Neuronal stem cell (in vitro differentiated cells): ENCODE measurements around the gene KPNA4.

Experiments
- DNase-seq: peaks from one replicate; pipeline ENCODE4 v3.0.0-alpha.2; 2013; ENCODE audit warnings: low spot score
- H2AFZ ChIP-seq: one replicate; pipeline ENCODE4 v1.6.1; 2013; ENCODE audit warnings: mild to moderate bottlenecking, low read length, inconsistent platforms
- H2AK5ac ChIP-seq: 2 replicates; pipeline ENCODE4 v1.6.1; 2013; ENCODE audit warnings: low read depth, mild to moderate bottlenecking, inconsistent platforms, low read length, moderate library complexity, mixed read lengths
- H2BK120ac ChIP-seq: 2 replicates; pipeline ENCODE4 v1.6.1; 2013; ENCODE audit warnings: low read depth, mild to moderate bottlenecking, inconsistent platforms, low read length, moderate library complexity, mixed read lengths
- H2BK12ac ChIP-seq: one replicate; pipeline ENCODE4 v1.6.1; 2013; ENCODE audit warnings: low read length, inconsistent platforms
- H2BK15ac ChIP-seq: 2 replicates; pipeline ENCODE4 v1.6.1; 2013; ENCODE audit warnings: mild to moderate bottlenecking, low read length, inconsistent platforms, mixed read lengths
- H2BK5ac ChIP-seq: one replicate; pipeline ENCODE4 v1.6.1; 2013; ENCODE audit warnings: inconsistent platforms, mild to moderate bottlenecking, low read length, moderate library complexity
- H3K14ac ChIP-seq: one replicate; pipeline ENCODE4 v1.6.1; 2013; ENCODE audit warnings: low read length, inconsistent platforms
- H3K18ac ChIP-seq: 2 replicates; pipeline ENCODE4 v1.6.1; 2013; ENCODE audit warnings: low read length, inconsistent platforms
- H3K23ac ChIP-seq: 2 replicates; pipeline ENCODE4 v1.6.1; 2013; ENCODE audit warnings: low read depth, mild to moderate bottlenecking, mixed read lengths, low read length, inconsistent platforms; ENCODE audit not compliant: poor library complexity
- H3K27ac ChIP-seq: replicated peaks from 3 replicates; pipeline ENCODE4 v1.5.1; 2013; ENCODE audit warnings: low read length, inconsistent platforms
- H3K27me3 ChIP-seq, 3 experiments: 2 replicates each; pipeline ENCODE4 v1.6.1; 2013; ENCODE audit warnings: low read length in 3 of 3, mild to moderate bottlenecking in 2 of 3, inconsistent platforms in 1 of 3, low read depth in 1 of 3, mixed read lengths in 1 of 3, moderate library complexity in 1 of 3; ENCODE audit not compliant: control insufficient read depth in 3 of 3, insufficient read depth in 3 of 3
- H3K36me3 ChIP-seq, 2 donors: replicated peaks in 1 of 2; 2 replicates each; pipeline ENCODE4 v1.6.1; 2013; ENCODE audit warnings: low read length in 2 of 2; ENCODE audit not compliant: control insufficient read depth in 2 of 2, insufficient read depth in 2 of 2
- H3K4ac ChIP-seq: 2 replicates; pipeline ENCODE4 v1.6.1; 2013; ENCODE audit warnings: inconsistent platforms, mild to moderate bottlenecking, low read length, moderate library complexity
- H3K4me1 ChIP-seq, 2 donors: 1 replicate in 1 of 2; 2 replicates in 1 of 2; pipeline ENCODE4 v1.6.1; 2013; ENCODE audit warnings: low read length in 2 of 2, low read depth in 1 of 2; ENCODE audit not compliant: control insufficient read depth in 2 of 2, insufficient read depth in 1 of 2
- H3K4me2 ChIP-seq: one replicate; pipeline ENCODE4 v1.6.1; 2013; ENCODE audit warnings: mild to moderate bottlenecking, low read length, inconsistent platforms; ENCODE audit not compliant: insufficient read depth, poor library complexity, severe bottlenecking
- H3K4me3 ChIP-seq, 2 donors: 2 replicates each; pipeline ENCODE4 v1.5.1; 2013; ENCODE audit warnings: low read length in 2 of 2, mild to moderate bottlenecking in 2 of 2, inconsistent platforms in 1 of 2, moderate library complexity in 1 of 2
- H3K79me1 ChIP-seq: one replicate; pipeline ENCODE4 v1.6.1; 2013; ENCODE audit warnings: low read depth, mild to moderate bottlenecking, inconsistent platforms, low read length, moderate library complexity
- H3K9ac ChIP-seq: one replicate; pipeline ENCODE4 v1.6.1; 2013; ENCODE audit warnings: mild to moderate bottlenecking, low read depth, low read length, inconsistent platforms; ENCODE audit not compliant: poor library complexity
- H3K9me3 ChIP-seq, 2 donors: replicated peaks in 1 of 2; 2 replicates each; pipeline versions ENCODE3 to v1.6.1; 2013; ENCODE audit warnings: low read length in 2 of 2, mild to moderate bottlenecking in 2 of 2, inconsistent platforms in 1 of 2, low read depth in 1 of 2, mixed read lengths in 1 of 2, moderate library complexity in 1 of 2; ENCODE audit not compliant: control insufficient read depth in 2 of 2, insufficient read depth in 1 of 2
- H4K8ac ChIP-seq: one replicate; pipeline ENCODE4 v1.6.1; 2013; ENCODE audit warnings: low read depth, mild to moderate bottlenecking, inconsistent platforms, low read length, moderate library complexity
- H4K91ac ChIP-seq: one replicate; pipeline ENCODE4 v1.6.1; 2013; ENCODE audit warnings: low read length, low read depth, mild to moderate bottlenecking, inconsistent platforms; ENCODE audit not compliant: poor library complexity
- WGBS, 2 donors: extraction: QIAGEN DNeasy Blood & Tissue Kit; methylation state at CpG; one replicate each; pipeline ENCODE4 v1.1.7; 2013; ENCODE audit warnings: missing lambda C conversion rate in 2 of 2, mixed read lengths in 1 of 2; ENCODE audit not compliant: insufficient read length in 2 of 2, insufficient replicate concordance in 1 of 2; ENCODE audit errors: extremely low coverage in 2 of 2; 5-methylcytosine and 5-hydroxymethylcytosine counted together

KPNA4 gene

GRCh38 chr3:160611141-160611540 is 45.8 kb upstream of the KPNA4 start:
- Histone ChIP-seq H4K8ac (no peak overlapping the region), H3K27me3 (peaks cover 0 to 11% (median 0%) of the 10 kb centered on the region in 3 experiments), H3K14ac (no peak overlapping the region), H2BK120ac (no peak overlapping the region), H3K36me3 (no peaks in the 10 kb centered on the region), H3K9ac (no peak overlapping the region), H2BK12ac (no peak overlapping the region), H2BK15ac (no peak overlapping the region), H2AK5ac (no peak overlapping the region), H3K4me1 (no peaks in the 10 kb centered on the region), H2AFZ (no peak overlapping the region), H3K4ac (no peak overlapping the region), H3K79me1 (no peaks in the 10 kb centered on the region), H3K18ac (no peak overlapping the region), H3K4me3 (no peak overlapping the region), H3K9me3 (no peaks in the 10 kb centered on the region), H3K4me2 (no peak overlapping the region), H4K91ac (no peak overlapping the region), H2BK5ac (no peak overlapping the region), H3K27ac (no peak overlapping the region), H3K23ac (no peak overlapping the region)
- no peak for DNase-seq
- WGBS, 2 donors, result no CpG with 5 or more reads among the region's 3 CpGs

DNA sequence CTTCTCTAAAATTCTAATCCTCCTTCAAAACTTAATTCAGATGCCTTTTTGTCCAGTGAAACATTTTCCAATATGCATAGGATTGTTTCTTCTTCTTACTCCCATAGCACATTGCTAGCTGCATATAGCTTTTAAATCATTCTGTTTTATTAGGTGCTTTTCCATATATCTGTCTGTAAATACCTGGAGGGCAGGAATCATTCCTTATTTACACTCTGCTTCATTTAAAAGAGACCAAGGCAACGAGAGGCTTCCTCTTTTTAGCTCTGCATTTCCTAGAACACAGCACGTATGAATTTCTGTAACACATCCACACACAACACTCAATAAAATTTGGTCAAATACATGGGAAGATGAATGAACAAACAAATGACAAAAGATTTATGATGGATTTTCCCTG is 43.5 kb upstream of the KPNA4 start:
- Histone ChIP-seq H4K91ac (no peak overlapping the region), H2BK12ac (no peak overlapping the region), H3K27ac (no peak overlapping the region), H3K4ac (no peak overlapping the region), H3K9me3 (no peaks in the 10 kb centered on the region), H2AK5ac (no peak overlapping the region), H3K23ac (no peak overlapping the region), H4K8ac (no peak overlapping the region), H3K79me1 (no peaks in the 10 kb centered on the region), H3K4me3 (no peak overlapping the region), H2BK120ac (no peak overlapping the region), H3K36me3 (no peaks in the 10 kb centered on the region), H3K27me3 (peaks cover 0 to 11% (median 0%) of the 10 kb centered on the region in 3 experiments), H2BK5ac (no peak overlapping the region), H2AFZ (no peak overlapping the region), H3K4me2 (no peak overlapping the region), H3K9ac (no peak overlapping the region), H3K14ac (no peak overlapping the region), H3K18ac (no peak overlapping the region), H3K4me1 (no peaks in the 10 kb centered on the region), H2BK15ac (no peak overlapping the region)
- no peak for DNase-seq
- no CpG with 5 or more reads among the region's 2 CpGs for WGBS, 2 donors

DNA sequence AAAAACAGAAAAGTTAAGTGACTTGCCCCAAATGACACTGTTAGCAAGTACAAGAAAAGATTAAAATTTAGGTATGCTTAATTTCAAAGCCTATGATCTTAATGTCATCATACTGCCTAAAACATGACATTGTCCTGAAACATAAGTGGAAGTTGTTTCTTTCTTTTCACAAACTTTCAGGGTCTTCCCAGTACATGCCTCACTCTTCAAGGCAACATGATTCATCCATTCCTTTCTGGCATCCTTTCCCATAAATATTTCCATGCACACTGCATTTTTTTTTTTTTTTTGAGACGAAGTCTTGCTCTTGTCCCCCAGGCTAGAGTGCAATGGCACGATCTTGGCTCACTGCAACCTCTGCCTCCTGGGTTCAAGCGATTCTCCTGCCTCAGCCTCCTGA is 42.5 kb upstream of the KPNA4 start:
- no peak overlapping the region for H4K8ac ChIP-seq
- WGBS, 2 donors, result no CpG with 5 or more reads among the region's 3 CpGs
- H3K9ac ChIP-seq, result no peak overlapping the region
- no peak overlapping the region for H2AFZ ChIP-seq
- H3K14ac ChIP-seq, result no peak overlapping the region
- no peaks in the 10 kb centered on the region for H3K79me1 ChIP-seq
- H3K4me3 ChIP-seq, result no peak overlapping the region
- H4K91ac ChIP-seq, result no peak overlapping the region
- no peak overlapping the region for H3K27ac ChIP-seq
- H2BK15ac ChIP-seq, result no peak overlapping the region
- H2BK5ac ChIP-seq, result no peak overlapping the region
- no peak overlapping the region for H2BK120ac ChIP-seq
- H3K4ac ChIP-seq, result no peak overlapping the region
- no peak overlapping the region for H2AK5ac ChIP-seq
- H3K18ac ChIP-seq, result no peak overlapping the region
- no peak for DNase-seq
- no peaks in the 10 kb centered on the region for H3K9me3 ChIP-seq
- no peak overlapping the region for H3K23ac ChIP-seq
- no peak overlapping the region for H2BK12ac ChIP-seq
- H3K36me3 ChIP-seq, result no peaks in the 10 kb centered on the region
- no peak overlapping the region for H3K4me2 ChIP-seq
- H3K4me1 ChIP-seq, result no peaks in the 10 kb centered on the region
- peaks cover 0 to 7% (median 0%) of the 10 kb centered on the region in 3 experiments for H3K27me3 ChIP-seq

DNA sequence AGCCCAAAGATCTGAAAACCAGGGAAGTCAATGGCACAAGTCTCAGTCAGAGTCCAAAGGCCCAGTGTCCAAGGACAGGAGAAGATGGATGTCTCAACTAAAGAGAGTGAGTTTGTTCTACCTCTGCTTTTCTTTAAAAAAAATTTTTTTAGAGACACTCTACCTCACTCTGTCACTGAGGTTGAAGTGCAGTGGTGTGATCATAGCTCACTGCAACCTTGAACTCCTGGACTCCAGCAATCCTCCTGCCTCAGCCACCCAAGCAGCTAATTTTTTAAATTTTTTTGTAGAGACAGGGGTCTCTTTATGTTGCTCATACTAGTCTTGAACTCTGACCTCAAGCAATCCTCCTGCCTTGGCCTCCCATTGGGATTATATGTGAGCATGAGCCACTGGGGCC is 39.9 kb upstream of the KPNA4 start:
- Histone ChIP-seq H3K9me3 (no peaks in the 10 kb centered on the region), H2AFZ (no peak overlapping the region), H4K91ac (no peak overlapping the region), H3K36me3 (no peaks in the 10 kb centered on the region), H2BK5ac (no peak overlapping the region), H2BK12ac (no peak overlapping the region), H2BK120ac (no peak overlapping the region), H2BK15ac (no peak overlapping the region), H3K27me3 (no peaks in the 10 kb centered on the region), H3K14ac (no peak overlapping the region), H3K27ac (no peak overlapping the region), H3K9ac (no peak overlapping the region), H3K4me1 (no peaks in the 10 kb centered on the region), H4K8ac (no peak overlapping the region), H3K18ac (no peak overlapping the region), H3K4me3 (no peak overlapping the region), H3K4me2 (no peak overlapping the region), H3K79me1 (no peaks in the 10 kb centered on the region), H3K4ac (no peak overlapping the region), H2AK5ac (no peak overlapping the region), H3K23ac (no peak overlapping the region)
- DNase-seq, result no peak
